22Rv1 (cell line): ENCODE results near the gene CDCP1.

Experiments used
- ZFX ChIP-seq: fragments of 450-650 bp; IDR thresholded peaks from 2 replicates; pipeline ENCODE4 v1.6.1; 2017; ENCODE audit warnings: antibody characterized with exemption, borderline replicate concordance
- TF ChIP-seq, protein P1 (sequence below): fragments of 450-650 bp; IDR thresholded peaks from 2 replicates; pipeline ENCODE4 v1.5.1; 2017; ENCODE audit warnings: mild to moderate bottlenecking

DNA sequence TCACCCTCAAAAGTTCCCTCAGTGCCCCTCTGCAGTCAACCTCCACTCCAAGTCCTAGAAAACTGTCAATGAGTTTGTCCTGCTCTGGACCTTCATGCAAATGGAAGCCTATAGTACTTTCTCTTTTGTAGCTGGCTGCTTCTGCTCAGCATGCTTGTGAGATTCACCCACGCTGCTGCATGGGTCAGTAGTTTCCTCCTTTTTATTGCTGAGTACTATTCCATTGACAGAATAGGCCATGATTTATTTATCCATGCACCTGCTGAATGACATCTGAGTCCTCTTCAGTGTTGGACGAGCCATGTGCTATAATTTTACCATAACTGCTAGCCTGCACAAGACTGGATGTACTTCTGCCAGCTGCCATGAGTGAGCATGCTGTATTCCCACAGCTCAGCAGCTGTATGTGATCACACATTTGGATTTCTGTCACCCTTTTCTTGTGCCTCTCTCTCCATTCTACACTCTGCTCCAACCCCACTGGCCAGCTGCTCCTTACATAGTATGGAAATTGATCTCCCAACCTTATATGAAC lies 26.3 kb downstream of the CDCP1 start:
- TF ChIP-seq, protein P1, sequence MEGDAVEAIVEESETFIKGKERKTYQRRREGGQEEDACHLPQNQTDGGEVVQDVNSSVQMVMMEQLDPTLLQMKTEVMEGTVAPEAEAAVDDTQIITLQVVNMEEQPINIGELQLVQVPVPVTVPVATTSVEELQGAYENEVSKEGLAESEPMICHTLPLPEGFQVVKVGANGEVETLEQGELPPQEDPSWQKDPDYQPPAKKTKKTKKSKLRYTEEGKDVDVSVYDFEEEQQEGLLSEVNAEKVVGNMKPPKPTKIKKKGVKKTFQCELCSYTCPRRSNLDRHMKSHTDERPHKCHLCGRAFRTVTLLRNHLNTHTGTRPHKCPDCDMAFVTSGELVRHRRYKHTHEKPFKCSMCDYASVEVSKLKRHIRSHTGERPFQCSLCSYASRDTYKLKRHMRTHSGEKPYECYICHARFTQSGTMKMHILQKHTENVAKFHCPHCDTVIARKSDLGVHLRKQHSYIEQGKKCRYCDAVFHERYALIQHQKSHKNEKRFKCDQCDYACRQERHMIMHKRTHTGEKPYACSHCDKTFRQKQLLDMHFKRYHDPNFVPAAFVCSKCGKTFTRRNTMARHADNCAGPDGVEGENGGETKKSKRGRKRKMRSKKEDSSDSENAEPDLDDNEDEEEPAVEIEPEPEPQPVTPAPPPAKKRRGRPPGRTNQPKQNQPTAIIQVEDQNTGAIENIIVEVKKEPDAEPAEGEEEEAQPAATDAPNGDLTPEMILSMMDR = no peak
- TF ChIP-seq ZFX = no peak
